ENCODE data around the gene NEK1. TPM values are rescaled to one million over a fixed set of nuclear protein-coding genes. Genes with fewer than 3 reads are reported as not detected.

NEK1 gene
- total RNA-seq, 1 donor from 2014 or later: 11.0 TPM

GRCh38 chr4:169367826-169368225 is 244.6 kb downstream of the NEK1 start:
- no peaks in the 10 kb centered on the region for H3K27me3 ChIP-seq
- no peak for DNase-seq (ENCODE audit: low spot score in 2 of 2)
- H3K27ac ChIP-seq: no peak overlapping the region
- intact Hi-C loops (cut with DNase I): no loop called here
- no peak for TF ChIP-seq CTCF (IDR thresholded peaks at IDR 0.05)
- H3K36me3 ChIP-seq: no peaks in the 10 kb centered on the region
- H3K9me3 ChIP-seq: peaks cover 0 to 11% of the 10 kb centered on the region in 2 donors
- H3K4me3 ChIP-seq: no peak overlapping the region
- H3K4me1 ChIP-seq: no peaks in the 10 kb centered on the region

GRCh38 chr4:169366821-169367220 is 245.6 kb downstream of the NEK1 start:
- TF ChIP-seq CTCF (IDR thresholded peaks at IDR 0.05): no peak
- H3K27me3 ChIP-seq: no peaks in the 10 kb centered on the region
- H3K9me3 ChIP-seq: peaks cover 0 to 11% of the 10 kb centered on the region in 2 donors
- H3K4me1 ChIP-seq: no peaks in the 10 kb centered on the region
- H3K27ac ChIP-seq: no peak overlapping the region
- intact Hi-C loops (cut with DNase I): no loop called here
- no peak overlapping the region for H3K4me3 ChIP-seq
- no peaks in the 10 kb centered on the region for H3K36me3 ChIP-seq
- DNase-seq (ENCODE audit: low spot score in 2 of 2): no peak

GRCh38 chr4:169362607-169363006 is 249.8 kb downstream of the NEK1 start:
- no peak overlapping the region for H3K4me3 ChIP-seq
- intact Hi-C loops (cut with DNase I): no loop called here
- DNase-seq (ENCODE audit: low spot score in 2 of 2): no peak
- TF ChIP-seq CTCF (IDR thresholded peaks at IDR 0.05): no peak
- H3K9me3 ChIP-seq: peaks cover 0 to 11% of the 10 kb centered on the region in 2 donors
- no peaks in the 10 kb centered on the region for H3K4me1 ChIP-seq
- no peaks in the 10 kb centered on the region for H3K27me3 ChIP-seq
- H3K36me3 ChIP-seq: no peaks in the 10 kb centered on the region
- H3K27ac ChIP-seq: no peak overlapping the region

GRCh38 chr4:169361756-169362155 is 250.6 kb downstream of the NEK1 start:
- H3K27ac ChIP-seq: no peak overlapping the region
- no peaks in the 10 kb centered on the region for H3K36me3 ChIP-seq
- no peaks in the 10 kb centered on the region for H3K4me1 ChIP-seq
- intact Hi-C loops (cut with DNase I): no loop called here
- peaks cover 0 to 7% of the 10 kb centered on the region in 2 donors for H3K9me3 ChIP-seq
- no peak for DNase-seq (ENCODE audit: low spot score in 2 of 2)
- H3K4me3 ChIP-seq: no peak overlapping the region
- no peak for TF ChIP-seq CTCF (IDR thresholded peaks at IDR 0.05)
- no peaks in the 10 kb centered on the region for H3K27me3 ChIP-seq

GRCh38 chr4:169359961-169360360 is 252.4 kb downstream of the NEK1 start:
- Histone ChIP-seq H3K27me3 (no peaks in the 10 kb centered on the region), H3K27ac (no peak overlapping the region), H3K36me3 (no peaks in the 10 kb centered on the region), H3K4me1 (no peaks in the 10 kb centered on the region), H3K9me3 (peaks cover 0 to 4% of the 10 kb centered on the region in 2 donors), H3K4me3 (no peak overlapping the region)
- no peak for TF ChIP-seq CTCF (IDR thresholded peaks at IDR 0.05)
- intact Hi-C loops (cut with DNase I): no loop called here
- DNase-seq (ENCODE audit: low spot score in 2 of 2): no peak

GRCh38 chr4:169352360-169352759 is 260.0 kb downstream of the NEK1 start:
- no peak overlapping the region for H3K27ac ChIP-seq
- intact Hi-C loops (cut with DNase I): no loop called here
- no peaks in the 10 kb centered on the region for H3K4me1 ChIP-seq
- no peak overlapping the region for H3K4me3 ChIP-seq
- no peaks in the 10 kb centered on the region for H3K36me3 ChIP-seq
- DNase-seq (ENCODE audit: low spot score in 2 of 2): no peak
- TF ChIP-seq CTCF (IDR thresholded peaks at IDR 0.05): no peak
- H3K9me3 ChIP-seq: peaks cover 0 to 4% of the 10 kb centered on the region in 2 donors
- no peaks in the 10 kb centered on the region for H3K27me3 ChIP-seq
